Nephron (organoid): Measurements from ENCODE around the gene LCN2.

Experiments used
- H3K27ac Mint-ChIP-seq, 3 experiments: 2 replicates each; pipeline ENCODE4 v1.8.0; 2020; ENCODE audit warnings: mixed read lengths in 3 of 3, mild to moderate bottlenecking in 2 of 3, moderate library complexity in 1 of 3
- H3K27me3 Mint-ChIP-seq: 2 replicates; pipeline ENCODE4 v1.8.0; 2021; ENCODE audit warnings: low read depth, mild to moderate bottlenecking, moderate library complexity, mixed read lengths
- H3K36me3 Mint-ChIP-seq: 2 replicates; pipeline ENCODE4 v1.8.0; 2020; ENCODE audit warnings: low read depth, mixed read lengths
- H3K4me1 Mint-ChIP-seq: 2 replicates; pipeline ENCODE4 v1.8.0; 2020; ENCODE audit warnings: mixed read lengths
- H3K4me3 Mint-ChIP-seq, 3 experiments: 2 replicates each; pipeline ENCODE4 v1.8.0; 2020; ENCODE audit warnings: mild to moderate bottlenecking in 3 of 3, mixed read lengths in 3 of 3, moderate library complexity in 2 of 3
- H3K9me3 Mint-ChIP-seq: 2 replicates; pipeline ENCODE4 v1.8.0; 2020; ENCODE audit warnings: mixed read lengths
- TF ChIP-seq, protein P1 (sequence below), 3 experiments: fragments of 200-600 bp; sonication (generic); IDR thresholded peaks; one replicate each; pipeline ENCODE4 v1.5.0; 2021; ENCODE audit warnings: antibody characterized with exemption in 3 of 3; ENCODE audit not compliant: unreplicated experiment in 3 of 3

Gene LCN2

DNA sequence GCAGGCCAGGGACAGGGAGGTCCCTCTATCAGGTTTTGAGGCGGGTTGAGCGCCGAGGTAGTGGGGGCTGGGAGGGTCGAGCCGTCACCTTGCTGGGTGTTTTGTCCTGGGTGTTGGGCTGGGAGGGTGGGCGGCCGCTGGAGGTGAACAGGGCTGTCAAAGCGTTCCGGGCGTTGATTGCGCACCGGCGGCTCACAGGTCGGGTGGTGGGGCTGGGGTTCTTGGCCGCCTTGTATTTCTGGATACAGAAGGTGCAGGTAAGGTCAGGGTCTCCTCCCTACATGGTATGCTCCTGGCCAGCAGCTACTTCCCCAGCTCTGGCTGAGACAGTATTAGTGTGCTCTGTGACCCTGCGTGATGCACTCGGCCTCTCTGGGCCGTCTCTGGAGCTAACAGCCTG is 16.9 kb downstream of the LCN2 start:
- Mint-ChIP-seq H3K9me3 (no peaks in the 10 kb centered on the region), H3K4me1 (peaks cover 6% of the 10 kb centered on the region), H3K4me3 (no peak overlapping the region), H3K27me3 (no peaks in the 10 kb centered on the region), H3K27ac (no peak overlapping the region), H3K36me3 (peaks cover 60% of the 10 kb centered on the region)
- TF ChIP-seq, protein P1, sequence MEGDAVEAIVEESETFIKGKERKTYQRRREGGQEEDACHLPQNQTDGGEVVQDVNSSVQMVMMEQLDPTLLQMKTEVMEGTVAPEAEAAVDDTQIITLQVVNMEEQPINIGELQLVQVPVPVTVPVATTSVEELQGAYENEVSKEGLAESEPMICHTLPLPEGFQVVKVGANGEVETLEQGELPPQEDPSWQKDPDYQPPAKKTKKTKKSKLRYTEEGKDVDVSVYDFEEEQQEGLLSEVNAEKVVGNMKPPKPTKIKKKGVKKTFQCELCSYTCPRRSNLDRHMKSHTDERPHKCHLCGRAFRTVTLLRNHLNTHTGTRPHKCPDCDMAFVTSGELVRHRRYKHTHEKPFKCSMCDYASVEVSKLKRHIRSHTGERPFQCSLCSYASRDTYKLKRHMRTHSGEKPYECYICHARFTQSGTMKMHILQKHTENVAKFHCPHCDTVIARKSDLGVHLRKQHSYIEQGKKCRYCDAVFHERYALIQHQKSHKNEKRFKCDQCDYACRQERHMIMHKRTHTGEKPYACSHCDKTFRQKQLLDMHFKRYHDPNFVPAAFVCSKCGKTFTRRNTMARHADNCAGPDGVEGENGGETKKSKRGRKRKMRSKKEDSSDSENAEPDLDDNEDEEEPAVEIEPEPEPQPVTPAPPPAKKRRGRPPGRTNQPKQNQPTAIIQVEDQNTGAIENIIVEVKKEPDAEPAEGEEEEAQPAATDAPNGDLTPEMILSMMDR (IDR thresholded peaks at IDR 0.05; ENCODE audit: unreplicated experiment in 3 of 3), result no peak

DNA sequence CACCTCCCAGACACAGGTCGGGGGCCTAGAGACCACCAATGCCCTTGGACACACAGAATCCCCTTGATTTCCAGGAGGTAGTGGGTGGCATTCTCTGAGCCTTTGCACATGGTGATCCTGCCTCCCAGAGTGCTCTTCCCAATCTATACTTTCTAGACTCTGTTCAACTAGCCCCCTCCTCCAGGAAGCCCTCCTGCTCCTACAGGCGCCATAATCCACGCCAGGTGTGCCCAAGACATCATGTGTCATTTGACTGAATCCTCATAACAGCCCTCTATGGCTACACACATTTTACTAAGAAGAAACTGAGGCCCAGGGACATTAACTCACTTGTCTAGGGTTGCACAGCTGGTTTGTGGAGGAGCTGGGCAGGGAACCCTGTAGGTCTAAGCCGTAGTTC is 18.0 kb downstream of the LCN2 start:
- H3K4me3 Mint-ChIP-seq, result no peak overlapping the region
- H3K36me3 Mint-ChIP-seq, result peaks cover 58% of the 10 kb centered on the region
- H3K27me3 Mint-ChIP-seq, result no peaks in the 10 kb centered on the region
- TF ChIP-seq, protein P1 (IDR thresholded peaks at IDR 0.05; ENCODE audit: unreplicated experiment in 3 of 3), result no peak
- H3K9me3 Mint-ChIP-seq, result no peaks in the 10 kb centered on the region
- H3K4me1 Mint-ChIP-seq, result peaks cover 5% of the 10 kb centered on the region
- H3K27ac Mint-ChIP-seq, result no peak overlapping the region

DNA sequence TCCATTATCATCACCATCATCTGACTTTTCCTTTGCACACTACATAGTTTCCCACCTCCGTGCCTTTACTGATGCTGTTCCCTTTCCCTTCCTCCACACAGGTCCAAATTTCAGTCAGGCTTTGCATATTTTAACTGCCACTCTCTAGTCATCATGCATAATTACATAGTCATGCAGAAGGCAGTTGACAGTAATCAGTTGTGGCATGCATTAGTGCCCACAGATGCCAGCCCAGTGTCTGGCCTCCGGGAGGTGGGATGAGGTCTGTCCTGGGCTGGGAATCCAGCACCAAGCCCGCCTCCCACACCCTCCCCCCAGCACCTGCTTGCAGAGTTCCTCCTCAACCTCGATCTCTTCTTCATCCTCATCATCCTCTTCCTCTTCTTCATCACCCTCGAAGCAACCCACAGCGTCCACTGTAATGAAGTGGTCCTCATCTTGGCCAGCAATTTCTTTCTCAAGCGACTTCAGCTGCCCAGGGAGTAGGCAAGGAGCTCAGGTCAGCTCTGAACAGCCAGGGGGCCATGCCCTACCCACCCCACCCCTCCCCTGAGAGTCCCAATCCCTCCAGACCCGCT is 19.6 kb downstream of the LCN2 start:
- Mint-ChIP-seq H3K27ac (no peak overlapping the region), H3K36me3 (peaks cover 55% of the 10 kb centered on the region), H3K4me1 (peaks cover 5% of the 10 kb centered on the region), H3K27me3 (no peaks in the 10 kb centered on the region), H3K4me3 (peak overlapping the region in 1 of 3 experiments; percentile 4), H3K9me3 (no peaks in the 10 kb centered on the region)
- TF ChIP-seq, protein P1 (IDR thresholded peaks at IDR 0.05; ENCODE audit: unreplicated experiment in 3 of 3), result no peak

DNA sequence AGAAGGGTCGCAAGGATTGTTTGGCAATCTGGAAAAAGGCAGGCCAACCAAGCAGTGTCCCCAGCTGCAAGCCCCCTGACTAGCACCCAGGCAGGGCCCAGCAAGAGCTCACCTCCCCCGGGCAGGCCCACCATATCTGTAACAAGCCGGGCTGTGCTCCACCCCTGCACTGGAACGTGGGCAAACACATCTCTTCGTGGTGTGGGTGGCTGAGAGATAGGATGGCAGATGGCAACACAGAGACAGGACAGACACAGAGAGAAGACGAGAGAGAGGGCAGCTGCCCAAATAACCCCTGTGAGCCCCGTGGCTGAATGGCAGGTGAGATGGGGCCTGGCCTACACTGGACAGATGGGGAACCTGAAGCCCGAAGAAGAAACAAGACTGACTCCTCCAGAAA is 20.2 kb downstream of the LCN2 start:
- no peaks in the 10 kb centered on the region for H3K27me3 Mint-ChIP-seq
- no peak overlapping the region for H3K4me3 Mint-ChIP-seq
- H3K4me1 Mint-ChIP-seq, result peaks cover 5% of the 10 kb centered on the region
- TF ChIP-seq, protein P1 (IDR thresholded peaks at IDR 0.05; ENCODE audit: unreplicated experiment in 3 of 3), result no peak
- H3K9me3 Mint-ChIP-seq, result no peaks in the 10 kb centered on the region
- peaks cover 56% of the 10 kb centered on the region for H3K36me3 Mint-ChIP-seq
- peak overlapping the region in 1 of 3 experiments; percentile 83 for H3K27ac Mint-ChIP-seq

DNA sequence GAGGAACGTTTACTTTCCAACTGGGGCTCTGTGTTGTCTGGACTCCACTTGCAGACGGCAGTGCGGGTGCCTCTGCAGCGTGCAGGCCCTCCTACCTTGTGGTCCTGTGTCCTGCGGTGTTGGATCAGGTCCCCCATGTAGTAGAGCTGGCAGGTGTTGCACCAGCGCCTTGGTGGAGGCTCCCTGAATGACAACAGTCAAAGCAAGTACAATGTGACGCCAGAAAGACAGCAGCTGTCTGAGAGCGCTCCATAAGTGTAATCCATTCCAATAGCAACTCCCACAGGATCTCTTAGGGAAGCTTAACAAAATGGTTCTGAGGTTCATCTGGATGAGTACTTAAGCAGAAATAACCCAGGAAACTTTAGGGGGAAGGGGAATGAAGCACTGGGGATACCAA is 20.7 kb downstream of the LCN2 start:
- peak overlapping the region in 1 of 3 experiments; percentile 83 for H3K27ac Mint-ChIP-seq
- H3K4me3 Mint-ChIP-seq, result no peak overlapping the region
- TF ChIP-seq, protein P1 (IDR thresholded peaks at IDR 0.05; ENCODE audit: unreplicated experiment in 3 of 3), result no peak
- no peaks in the 10 kb centered on the region for H3K27me3 Mint-ChIP-seq
- peaks cover 5% of the 10 kb centered on the region for H3K4me1 Mint-ChIP-seq
- peaks cover 58% of the 10 kb centered on the region for H3K36me3 Mint-ChIP-seq
- no peaks in the 10 kb centered on the region for H3K9me3 Mint-ChIP-seq

DNA sequence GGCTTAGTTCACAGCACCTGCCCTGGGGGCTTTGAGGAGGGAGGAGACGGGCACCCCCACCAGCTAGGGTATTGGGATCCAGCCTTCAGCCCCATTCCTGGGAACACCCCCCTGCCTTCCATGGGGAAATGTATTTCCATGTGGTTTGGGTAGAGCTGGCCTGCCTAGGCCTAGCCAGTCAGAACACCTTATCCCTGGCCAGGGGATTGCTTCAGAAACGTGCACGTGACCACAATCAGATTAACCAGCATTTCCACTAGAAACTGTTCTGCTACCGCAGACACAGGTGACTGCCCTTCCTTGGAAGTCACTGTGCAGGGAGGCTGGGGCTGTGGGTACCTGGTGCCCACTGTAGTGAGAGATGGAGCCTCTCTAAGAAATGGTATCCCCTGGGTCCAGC is 24.8 kb downstream of the LCN2 start:
- TF ChIP-seq, protein P1 (IDR thresholded peaks at IDR 0.05; ENCODE audit: unreplicated experiment in 3 of 3), result no peak
- H3K4me1 Mint-ChIP-seq, result peaks cover 5% of the 10 kb centered on the region
- H3K27ac Mint-ChIP-seq, result no peak overlapping the region
- no peaks in the 10 kb centered on the region for H3K27me3 Mint-ChIP-seq
- H3K4me3 Mint-ChIP-seq, result no peak overlapping the region
- H3K36me3 Mint-ChIP-seq, result peaks cover 66% of the 10 kb centered on the region
- no peaks in the 10 kb centered on the region for H3K9me3 Mint-ChIP-seq
